Caco-2 (cell line): ENCODE data around the gene INAFM1. TPM values are rescaled to one million over a fixed set of nuclear protein-coding genes. Genes with fewer than 3 reads are reported as not detected.
A peak's percentile ranks its signal among the peaks of the same experiment; 100 is the strongest.

Experiments
- BruUV-seq: library from RNA; stranded (reverse); fragments of 400-500 nt; replicated peaks from 2 replicates; lab custom pipeline; 2021; lab: Mats Ljungman, UMichigan
- CTCF ChIA-PET: fragments of 300-600 bp; sonication (Branson Sonifier 250); formaldehyde crosslinking; loops from one replicate; lab custom pipeline; 2022; ENCODE audit warnings: antibody characterized with exemption; lab: Charles Lee
- POLR2A ChIA-PET: fragments of 300-600 bp; sonication (Branson Sonifier 250); formaldehyde crosslinking; loops from one replicate; lab custom pipeline; 2022; ENCODE audit warnings: antibody characterized with exemption; lab: Charles Lee
- DNase-seq, 2 experiments: peaks; one replicate each; pipeline versions ENCODE4 v3.0.0 to v3.0.0-alpha.2; 2020 to 2022
- H3K27me3 ChIP-seq: replicated peaks from 2 replicates; pipeline ENCODE4 v1.6.0; 2011; ENCODE audit warnings: low read length; ENCODE audit not compliant: control insufficient read depth, insufficient read depth
- H3K36me3 ChIP-seq: 2 replicates; pipeline ENCODE4 v1.5.1; 2011; ENCODE audit warnings: low read length; ENCODE audit not compliant: control insufficient read depth, insufficient read depth
- H3K4me1 ChIP-seq: fragments of 250-450 bp; sonication (Bioruptor Pico); 2 replicates; pipeline ENCODE4 v1.5.1; 2020; ENCODE audit warnings: mild to moderate bottlenecking
- H3K4me3 ChIP-seq: 2 replicates; pipeline ENCODE4 v1.5.1; 2011; ENCODE audit warnings: low read depth, mild to moderate bottlenecking, control low read depth, low read length
- H3K9me3 ChIP-seq: fragments of 250-450 bp; sonication (Bioruptor Pico); 2 replicates; pipeline ENCODE4 v1.5.1; 2020; ENCODE audit warnings: mild to moderate bottlenecking, moderate library complexity
- H3K27ac Mint-ChIP-seq: one replicate; pipeline ENCODE4 v1.8.0; 2022; ENCODE audit warnings: mixed read lengths; ENCODE audit not compliant: unreplicated experiment
- H3K27me3 Mint-ChIP-seq: one replicate; pipeline ENCODE4 v1.8.0; 2022; ENCODE audit warnings: mixed read lengths; ENCODE audit not compliant: insufficient read depth, unreplicated experiment
- H3K36me3 Mint-ChIP-seq: one replicate; pipeline ENCODE4 v1.8.0; 2022; ENCODE audit warnings: mild to moderate bottlenecking, mixed read lengths; ENCODE audit not compliant: insufficient read depth, unreplicated experiment
- H3K4me1 Mint-ChIP-seq: one replicate; pipeline ENCODE4 v1.8.0; 2022; ENCODE audit warnings: low read depth, mixed read lengths; ENCODE audit not compliant: unreplicated experiment
- H3K4me3 Mint-ChIP-seq: one replicate; pipeline ENCODE4 v1.8.0; 2022; ENCODE audit warnings: mild to moderate bottlenecking, moderate library complexity, mixed read lengths; ENCODE audit not compliant: unreplicated experiment
- H3K9me3 Mint-ChIP-seq: one replicate; pipeline ENCODE4 v1.8.0; 2022; ENCODE audit warnings: mixed read lengths; ENCODE audit not compliant: unreplicated experiment
- CTCF ChIP-seq, 2 experiments: fragments of 200-600 bp in 1 of 2; IDR thresholded peaks; 1 replicate in 1 of 2; 2 replicates in 1 of 2; pipeline versions ENCODE4 v1.5.1 to v1.8.0; 2011 to 2022; ENCODE audit warnings: antibody characterized with exemption in 1 of 2, control low read depth in 1 of 2, inconsistent platforms in 1 of 2, low read depth in 1 of 2, low read length in 1 of 2, mild to moderate bottlenecking in 1 of 2, moderate library complexity in 1 of 2; ENCODE audit not compliant: insufficient read depth in 1 of 2, severe bottlenecking in 1 of 2, unreplicated experiment in 1 of 2
- intact Hi-C: fragments of 100-400 bp; cut with micrococcal nuclease; formaldehyde crosslinking; loops from one replicate; pipeline ENCODE4 v1.10.0; 2022; ENCODE audit not compliant: unreplicated experiment
- total RNA-seq: library from RNA; stranded (reverse); gene quantifications from 2 replicates; pipeline ENCODE4 v1.2.3, GENCODE V29; 2022

Gene INAFM1
- total RNA-seq, 1 experiment from 2014 or later, result 10.4 TPM

- POLR2A ChIA-PET, result no interaction called here
- 0 out of 2 replicates have a peak, but pooled peaks cover 5% of the 10 kb centered on the region for H3K9me3 ChIP-seq
- BruUV-seq, result no TSS peak
- H3K27ac Mint-ChIP-seq, result peak overlapping the region; percentile 39
- no peak overlapping the region for H3K4me3 ChIP-seq
- no peak for DNase-seq
- intact Hi-C loops, result no loop called here
- H3K4me3 Mint-ChIP-seq, result no peak overlapping the region
- H3K27me3 Mint-ChIP-seq, result no peaks in the 10 kb centered on the region
- H3K9me3 Mint-ChIP-seq, result no peaks in the 10 kb centered on the region
- H3K27me3 ChIP-seq, result no peaks in the 10 kb centered on the region
- TF ChIP-seq CTCF (IDR thresholded peaks at IDR 0.05; ENCODE audit: insufficient read depth in 1 of 2, low read depth in 1 of 2, low read length in 1 of 2, severe bottlenecking in 1 of 2, unreplicated experiment in 1 of 2), result no peak
- no peaks in the 10 kb centered on the region for H3K36me3 Mint-ChIP-seq
- H3K4me1 ChIP-seq, result peaks cover 10% of the 10 kb centered on the region; the same call in 1 of the 2 replicates
- no peaks in the 10 kb centered on the region for H3K36me3 ChIP-seq
- peaks cover 23% of the 10 kb centered on the region for H3K4me1 Mint-ChIP-seq
- CTCF ChIA-PET, result no interaction called here
Measured at GRCh38 chr19:47313754-47314295, 39.1 kb downstream of the INAFM1 start.

DNA sequence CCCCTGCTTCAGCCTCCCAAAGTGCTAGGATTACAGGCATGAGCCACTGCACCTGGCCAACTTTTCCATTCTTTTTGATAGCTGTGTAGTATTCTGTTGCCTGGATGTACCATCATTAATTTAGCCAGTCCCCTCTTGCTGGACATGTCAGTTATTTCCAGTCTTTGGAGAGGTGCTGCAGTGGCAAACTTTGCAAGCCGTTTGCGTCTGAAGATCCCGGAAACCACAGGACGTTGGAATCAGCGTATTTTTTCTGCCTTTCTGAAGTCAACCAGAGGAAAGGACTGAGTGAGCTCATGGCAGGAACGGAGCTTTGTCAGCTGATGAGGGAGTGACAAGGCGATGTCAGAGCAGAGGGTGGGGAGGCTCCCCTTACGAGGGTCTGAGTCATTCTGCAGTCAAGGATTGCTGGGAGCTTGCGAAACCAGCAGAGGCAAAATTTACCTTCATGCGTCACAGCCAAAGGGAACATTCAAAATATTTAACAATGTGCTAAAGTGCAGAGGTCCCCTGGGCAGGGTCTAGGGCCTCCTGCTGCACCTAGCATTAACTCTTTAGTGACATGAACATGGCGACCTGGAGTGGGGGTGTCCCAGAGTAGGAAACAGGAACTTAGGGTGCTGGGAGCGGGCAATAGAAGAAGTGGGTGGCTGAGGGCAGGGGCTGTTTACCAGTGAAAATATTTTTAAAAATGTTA is 40.6 kb downstream of the INAFM1 start:
- Mint-ChIP-seq H3K9me3 (peaks cover under 1% of the 10 kb centered on the region), H3K4me1 (peaks cover 23% of the 10 kb centered on the region), H3K36me3 (no peaks in the 10 kb centered on the region), H3K4me3 (peak overlapping the region; percentile 54), H3K27ac (peak overlapping the region; percentile 92), H3K27me3 (no peaks in the 10 kb centered on the region)
- Histone ChIP-seq H3K4me1 (peaks cover 10% of the 10 kb centered on the region; the same call in 1 of the 2 replicates), H3K27me3 (no peaks in the 10 kb centered on the region), H3K4me3 (no peak overlapping the region), H3K9me3 (0 out of 2 replicates have a peak, but pooled peaks cover 5% of the 10 kb centered on the region), H3K36me3 (no peaks in the 10 kb centered on the region)
- no TSS peak for BruUV-seq
- peak; percentile 91 for DNase-seq
- TF ChIP-seq CTCF (IDR thresholded peaks at IDR 0.05; ENCODE audit: insufficient read depth in 1 of 2, low read depth in 1 of 2, low read length in 1 of 2, severe bottlenecking in 1 of 2, unreplicated experiment in 1 of 2), result no peak
- ChIA-PET CTCF (interaction anchor here (1.1 to 1.6 kb wide), 3 partner anchors 16 to 75 kb away, joined by 4 to 30 read pairs (median 4); partner anchors contain the start of gene DHX34), POLR2A (interaction anchor here (0.5 to 1.1 kb wide), 3 partner anchors 30 to 41 kb away, joined by 4 to 9 read pairs (median 6); partner anchors contain the start of gene INAFM1)
- intact Hi-C loops, result loop anchor here (1.0 kb wide), 2 partner anchors 10 to 34 kb away; partner anchors contain the start of gene DHX34

DNA sequence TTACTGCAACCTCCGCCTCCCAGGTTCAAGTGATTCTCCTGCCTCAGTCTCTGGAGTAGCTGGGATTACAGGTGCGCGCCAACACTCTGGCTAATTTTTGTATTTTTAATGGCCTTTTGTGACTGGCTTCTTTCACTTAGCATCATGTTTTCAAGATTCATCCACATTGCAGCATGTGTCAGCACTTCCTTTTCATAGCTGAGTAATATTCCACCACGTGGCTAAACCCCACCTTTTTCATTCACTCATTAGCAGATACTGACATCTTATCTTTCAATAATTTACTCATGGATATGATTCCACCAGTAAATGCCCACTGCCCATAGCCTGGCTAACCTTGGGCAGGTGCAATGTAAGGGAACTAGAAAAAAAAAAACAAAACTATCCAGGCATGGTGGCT is 41.8 kb downstream of the INAFM1 start:
- ChIA-PET POLR2A (no interaction called here), CTCF (interaction anchor here (2.4 kb wide), 1 partner anchor 32 kb away, joined by 10 read pairs; the partner anchor contains the start of gene DHX34)
- intact Hi-C loops, result no loop called here
- H3K4me3 Mint-ChIP-seq, result no peak overlapping the region
- H3K27me3 Mint-ChIP-seq, result peaks cover 3% of the 10 kb centered on the region
- no TSS peak for BruUV-seq
- Histone ChIP-seq H3K36me3 (no peaks in the 10 kb centered on the region), H3K4me3 (no peak overlapping the region), H3K27me3 (no peaks in the 10 kb centered on the region), H3K9me3 (peaks cover 8% of the 10 kb centered on the region; the same call in 1 of the 2 replicates), H3K4me1 (peaks cover 10% of the 10 kb centered on the region; the same call in 1 of the 2 replicates)
- no peak for DNase-seq
- H3K36me3 Mint-ChIP-seq, result no peaks in the 10 kb centered on the region
- TF ChIP-seq CTCF (IDR thresholded peaks at IDR 0.05; ENCODE audit: insufficient read depth in 1 of 2, low read depth in 1 of 2, low read length in 1 of 2, severe bottlenecking in 1 of 2, unreplicated experiment in 1 of 2), result no peak
- peak overlapping the region; percentile 92 for H3K27ac Mint-ChIP-seq
- peaks cover 23% of the 10 kb centered on the region for H3K4me1 Mint-ChIP-seq
- H3K9me3 Mint-ChIP-seq, result peaks cover 9% of the 10 kb centered on the region
